ENCODE measurements around the gene BBS4. TPM values are rescaled to one million over a fixed set of nuclear protein-coding genes. Genes with fewer than 3 reads are reported as not detected.
"Not testable (repeated sequence)": the region's sequence is repeated elsewhere in the genome, so short reads cannot be mapped to it uniquely, and the experiment has no call there.

The BBS4 gene
- total and polyA plus RNA-seq, 9 of the 15 experiments (the other 6 are each of a cell fraction or from before 2014, with no cell fraction given), result 25.1 to 80.7 (median 38.9) TPM

- H3K9me1 ChIP-seq (ENCODE audit: control insufficient read depth, insufficient read depth, low read length); H3K4me3 ChIP-seq; DNase-seq (ENCODE audit: extremely low read depth in 1 of 4, low spot score in 3 of 4); H2AFZ ChIP-seq (ENCODE audit: low read depth, low read length); H3K4me2 ChIP-seq (ENCODE audit: insufficient read depth, low read length); H4K20me1 ChIP-seq (replicated peaks; ENCODE audit: control insufficient read depth, insufficient read depth, low read length); FAIRE-seq; in situ Hi-C loops (cut with MboI); H3K4me1 ChIP-seq (replicated peaks in 1 of 2; ENCODE audit: control insufficient read depth in 2 of 2, insufficient read depth in 2 of 2, low read length in 2 of 2); POLR2A ChIA-PET; H3K9ac ChIP-seq (ENCODE audit: insufficient read depth in 1 of 2, low read depth in 2 of 2, low read length in 2 of 2); H3K9me3 ChIP-seq (replicated peaks; ENCODE audit: control insufficient read depth, insufficient read depth, low read depth, low read length); H3K79me2 ChIP-seq (ENCODE audit: control insufficient read depth, insufficient read depth, low read length); CTCF ChIA-PET (ENCODE audit: low intra/inter-chr PET ratio); H3K27ac ChIP-seq (ENCODE audit: extremely low read depth, low read depth, low read length); H3K27me3 ChIP-seq (ENCODE audit: control insufficient read depth in 2 of 2, insufficient read depth in 2 of 2, low read length in 2 of 2); BruUV-seq (replicated peaks); ATAC-seq: not testable (repeated sequence)
- H3K36me3 ChIP-seq (ENCODE audit: control insufficient read depth, insufficient read depth, low read length), result peaks cover 29% of the 10 kb centered on the region; the same call in 2 of the 3 replicates
- 100% methylated on average over 1 of the region's 1 CpG for WGBS (ENCODE audit: insufficient coverage, low coverage, missing lambda C conversion rate)
- intact Hi-C loops (cut with micrococcal nuclease), result loop anchor here (10.0 kb wide), 1 partner anchor 67 kb away; no protein-coding TSS in a partner anchor
Measured at GRCh38 chr15:72728249-72728648, 42.2 kb downstream of the BBS4 start.

GRCh38 chr15:72728821-72729220 is 42.8 kb downstream of the BBS4 start:
- no peak overlapping the region for H3K4me3 ChIP-seq
- no peaks in the 10 kb centered on the region for H3K79me2 ChIP-seq (ENCODE audit: control insufficient read depth, insufficient read depth, low read length)
- in situ Hi-C loops (cut with MboI), result no loop called here
- no peaks in the 10 kb centered on the region for H4K20me1 ChIP-seq (replicated peaks; ENCODE audit: control insufficient read depth, insufficient read depth, low read length)
- no peak for TF ChIP-seq HNRNPH1 (optimal IDR thresholded peaks at IDR 0.05; ENCODE audit: low read depth, low read length)
- TF ChIP-seq RBM25 (IDR thresholded peaks at IDR 0.05; ENCODE audit: low read depth, low read length, severe bottlenecking), result no peak
- TF ChIP-seq ZNF444 (CRISPR knock-in tag; IDR thresholded peaks at IDR 0.05), result no peak
- TF ChIP-seq ZNF589 (CRISPR knock-in tag; IDR thresholded peaks at IDR 0.05; ENCODE audit: low read depth), result no peak
- no peak for TF ChIP-seq ZNF274 (IDR thresholded peaks at IDR 0.05; ENCODE audit: borderline replicate concordance, low read depth, low read length)
- TF ChIP-seq ARNT (IDR thresholded peaks at IDR 0.05), result no peak
- TF ChIP-seq TAF1 (IDR thresholded peaks at IDR 0.05; ENCODE audit: control insufficient read depth, extremely low read depth, insufficient read depth, low read length, severe bottlenecking), result no peak
- TF ChIP-seq HDAC6 (IDR thresholded peaks at IDR 0.05; ENCODE audit: low read depth, low read length), result no peak
- TF ChIP-seq NR2F6 (CRISPR knock-in tag; IDR thresholded peaks at IDR 0.05), result no peak
- H3K9me1 ChIP-seq (ENCODE audit: control insufficient read depth, insufficient read depth, low read length), result no peaks in the 10 kb centered on the region
- no peak for DNase-seq (ENCODE audit: extremely low read depth in 1 of 4, low spot score in 3 of 4)
- no peak for FAIRE-seq
- intact Hi-C loops (cut with micrococcal nuclease), result loop anchor here (10.0 kb wide), 1 partner anchor 66 kb away; no protein-coding TSS in a partner anchor
- no peaks in the 10 kb centered on the region; a peak in 1 of 5 replicates for H3K4me1 ChIP-seq (replicated peaks in 1 of 2; ENCODE audit: control insufficient read depth in 2 of 2, insufficient read depth in 2 of 2, low read length in 2 of 2)
- no peak overlapping the region for H3K9ac ChIP-seq (ENCODE audit: insufficient read depth in 1 of 2, low read depth in 2 of 2, low read length in 2 of 2)
- ChIA-PET POLR2A (no interaction called here), CTCF (ENCODE audit: low intra/inter-chr PET ratio) (no interaction called here)
- no peaks in the 10 kb centered on the region for H3K27me3 ChIP-seq (ENCODE audit: control insufficient read depth in 2 of 2, insufficient read depth in 2 of 2, low read length in 2 of 2)
- H3K4me2 ChIP-seq (ENCODE audit: insufficient read depth, low read length), result no peak overlapping the region
- peaks cover 29% of the 10 kb centered on the region; the same call in 2 of the 3 replicates for H3K36me3 ChIP-seq (ENCODE audit: control insufficient read depth, insufficient read depth, low read length)
- no peak overlapping the region for H2AFZ ChIP-seq (ENCODE audit: low read depth, low read length)
- no peaks in the 10 kb centered on the region for H3K9me3 ChIP-seq (replicated peaks; ENCODE audit: control insufficient read depth, insufficient read depth, low read depth, low read length)
- WGBS (ENCODE audit: insufficient coverage, low coverage, missing lambda C conversion rate), result 80% methylated on average over 1 of the region's 1 CpG
- H3K27ac ChIP-seq (ENCODE audit: extremely low read depth, low read depth, low read length), result no peak overlapping the region
- no peak for ATAC-seq
- no TSS peak for BruUV-seq (replicated peaks)

All from K562 (cell line).